ENCODE data around the gene NET1. TPM values are rescaled to one million over a fixed set of nuclear protein-coding genes. Genes with fewer than 3 reads are reported as not detected.

The NET1 gene
- total RNA-seq, 4 donors from 2014 or later: 64.3 to 124 (median 77.2) TPM

DNA sequence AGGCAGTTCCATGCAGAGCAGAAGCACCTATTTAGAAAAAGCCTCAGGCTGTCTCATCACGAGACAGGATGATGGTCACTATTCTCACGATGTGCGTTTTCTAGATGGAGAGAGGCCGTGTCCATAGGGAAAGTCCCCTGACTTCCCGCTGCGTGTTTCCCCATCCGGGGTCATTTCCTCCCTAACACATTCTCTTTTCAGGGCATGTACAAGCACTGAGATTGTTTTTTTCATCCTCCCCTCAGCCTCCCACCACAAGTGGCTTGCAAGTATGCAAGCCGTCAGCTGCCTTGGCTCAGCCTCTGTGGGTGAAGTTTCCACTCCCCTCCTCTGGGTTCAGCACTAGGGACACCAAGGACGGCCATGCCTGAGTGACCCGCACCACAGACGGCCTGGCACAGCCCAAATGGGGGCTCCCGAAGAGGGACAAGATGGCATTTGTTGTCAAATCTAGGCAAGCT, 89.7 kb downstream of the NET1 start:
- H3K4me3 ChIP-seq (ENCODE audit: low read depth, poor library complexity, severe bottlenecking): no peak overlapping the region
- TF ChIP-seq POLR2A (IDR thresholded peaks at IDR 0.05) (no peak), CTCF (IDR thresholded peaks at IDR 0.05) (no peak)
- no peak for DNase-seq (ENCODE audit: low spot score in 2 of 2)
- 54 to 61% methylated on average over 12 of the region's 12 CpGs for WGBS, 2 donors
- intact Hi-C loops (cut with DNase I; ENCODE audit: low total_unique reads): no loop called here

GRCh38 chr10:5502571-5503476, 90.5 kb downstream of the NET1 start:
- intact Hi-C loops (cut with DNase I; ENCODE audit: low total_unique reads): no loop called here
- H3K4me3 ChIP-seq (ENCODE audit: low read depth, poor library complexity, severe bottlenecking): no peak overlapping the region
- DNase-seq (ENCODE audit: low spot score in 2 of 2): no peak
- TF ChIP-seq CTCF (IDR thresholded peaks at IDR 0.05): no peak
- no peak for TF ChIP-seq POLR2A (IDR thresholded peaks at IDR 0.05)
- 74% methylated on average over 14 of the region's 14 CpGs for WGBS, 2 donors

DNA sequence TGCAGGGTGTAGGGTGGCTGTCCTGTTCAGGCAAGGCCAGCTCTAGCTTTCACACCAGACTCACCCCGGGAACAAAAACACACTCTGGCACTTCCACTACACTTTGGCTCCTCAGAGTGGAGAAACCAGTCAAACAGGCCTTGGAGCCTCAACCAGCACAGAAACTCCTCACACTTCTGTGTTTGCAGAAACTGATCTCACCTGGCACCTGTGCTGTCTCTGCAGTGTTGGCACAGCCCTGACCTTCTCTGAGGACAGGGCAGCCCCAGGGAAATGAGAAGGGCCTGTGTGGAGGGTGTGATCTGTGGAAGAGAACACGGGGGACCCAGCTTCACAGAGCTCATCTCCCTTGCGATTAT, 91.1 kb downstream of the NET1 start:
- WGBS, 2 donors: 55 to 66% methylated on average over 3 of the region's 3 CpGs
- intact Hi-C loops (cut with DNase I; ENCODE audit: low total_unique reads): no loop called here
- H3K4me3 ChIP-seq (ENCODE audit: low read depth, poor library complexity, severe bottlenecking): no peak overlapping the region
- no peak for TF ChIP-seq CTCF (IDR thresholded peaks at IDR 0.05)
- no peak for TF ChIP-seq POLR2A (IDR thresholded peaks at IDR 0.05)
- peak in 1 of 2 donors; percentile 68 for DNase-seq (ENCODE audit: low spot score in 2 of 2)

- TF ChIP-seq CTCF (IDR thresholded peaks at IDR 0.05) (no peak), POLR2A (IDR thresholded peaks at IDR 0.05) (no peak)
- no peak overlapping the region for H3K4me3 ChIP-seq (ENCODE audit: low read depth, poor library complexity, severe bottlenecking)
- no peak for DNase-seq (ENCODE audit: low spot score in 2 of 2)
- intact Hi-C loops (cut with DNase I; ENCODE audit: low total_unique reads): no loop called here
- 54 to 55% methylated on average over 18 of the region's 18 CpGs for WGBS, 2 donors
Observed at GRCh38 chr10:5504146-5505072, 92.1 kb downstream of the NET1 start.

GRCh38 chr10:5506246-5506645, 93.9 kb downstream of the NET1 start:
- intact Hi-C loops (cut with DNase I; ENCODE audit: low total_unique reads): no loop called here
- DNase-seq (ENCODE audit: low spot score in 2 of 2): no peak
- no peak overlapping the region for H3K4me3 ChIP-seq (ENCODE audit: low read depth, poor library complexity, severe bottlenecking)
- TF ChIP-seq CTCF (IDR thresholded peaks at IDR 0.05): no peak
- TF ChIP-seq POLR2A (IDR thresholded peaks at IDR 0.05): no peak
- WGBS, 2 donors: 33 to 54% methylated on average over 2 of the region's 2 CpGs

All from lower leg skin (tissue), 4 donors.